GM21825 (cell line): ENCODE measurements around the gene DNAJA2.
"Not testable (repeated sequence)": the region's sequence is repeated elsewhere in the genome, so short reads cannot be mapped to it uniquely, and the experiment has no call there.

Experiments used
- ATAC-seq: cut with Tn5 transposase; IDR thresholded peaks from one replicate; pipeline ENCODE4 v1.9.1; 2021; ENCODE audit warnings: mild to moderate bottlenecking, moderate library complexity; ENCODE audit not compliant: unreplicated experiment

Gene DNAJA2

GRCh38 chr16:46973207-46973995 is at the start of gene DNAJA2:
Gene DNAJA2 (minus strand): TSS chr16:46973674. CDS start chr16:46973572, 102 bp downstream.
- peak; percentile 86 for ATAC-seq

GRCh38 chr16:47019568-47019967 is 46.1 kb upstream of the DNAJA2 start:
- ATAC-seq: no peak

GRCh38 chr16:47018223-47018891 is 44.9 kb upstream of the DNAJA2 start:
- ATAC-seq: peak; percentile 99

GRCh38 chr16:47017636-47018035 is 44.2 kb upstream of the DNAJA2 start:
- ATAC-seq: no peak

GRCh38 chr16:47016700-47017133 is 43.2 kb upstream of the DNAJA2 start:
- ATAC-seq: peak; percentile 47

GRCh38 chr16:47013910-47014309 is 40.4 kb upstream of the DNAJA2 start:
- ATAC-seq: no peak

- ATAC-seq: no peak
Observed at GRCh38 chr16:47013172-47013571, 39.7 kb upstream of the DNAJA2 start.

GRCh38 chr16:47010812-47011211 is 37.3 kb upstream of the DNAJA2 start:
- ATAC-seq: not testable (repeated sequence)

- no peak for ATAC-seq
Observed at GRCh38 chr16:47008612-47009011, 35.1 kb upstream of the DNAJA2 start.

- ATAC-seq: no peak
Observed at GRCh38 chr16:47008174-47008573, 34.7 kb upstream of the DNAJA2 start.

- no peak for ATAC-seq
Observed at GRCh38 chr16:47004652-47005051, 31.2 kb upstream of the DNAJA2 start.

- not testable (repeated sequence) for ATAC-seq
Observed at GRCh38 chr16:47000066-47000465, 26.6 kb upstream of the DNAJA2 start.

GRCh38 chr16:46997844-46998243 is 24.4 kb upstream of the DNAJA2 start:
- no peak for ATAC-seq

- no peak for ATAC-seq
Observed at GRCh38 chr16:46996952-46997458, 23.5 kb upstream of the DNAJA2 start.

GRCh38 chr16:46996391-46996790 is 22.9 kb upstream of the DNAJA2 start:
- no peak for ATAC-seq

- no peak for ATAC-seq
Observed at GRCh38 chr16:46991729-46992704, 18.5 kb upstream of the DNAJA2 start.

GRCh38 chr16:46986896-46987295 is 13.4 kb upstream of the DNAJA2 start:
- ATAC-seq: no peak

- ATAC-seq: no peak
Observed at GRCh38 chr16:46986438-46986837, 13.0 kb upstream of the DNAJA2 start.

GRCh38 chr16:46982335-46982734 is 8.9 kb upstream of the DNAJA2 start:
- ATAC-seq: peak; percentile 61

- no peak for ATAC-seq
Observed at GRCh38 chr16:46980926-46981325, 7.5 kb upstream of the DNAJA2 start.

GRCh38 chr16:46976550-46976949 is 3.1 kb upstream of the DNAJA2 start:
- no peak for ATAC-seq
